ENCODE results near the gene HPSE2.

HPSE2 gene

DNA sequence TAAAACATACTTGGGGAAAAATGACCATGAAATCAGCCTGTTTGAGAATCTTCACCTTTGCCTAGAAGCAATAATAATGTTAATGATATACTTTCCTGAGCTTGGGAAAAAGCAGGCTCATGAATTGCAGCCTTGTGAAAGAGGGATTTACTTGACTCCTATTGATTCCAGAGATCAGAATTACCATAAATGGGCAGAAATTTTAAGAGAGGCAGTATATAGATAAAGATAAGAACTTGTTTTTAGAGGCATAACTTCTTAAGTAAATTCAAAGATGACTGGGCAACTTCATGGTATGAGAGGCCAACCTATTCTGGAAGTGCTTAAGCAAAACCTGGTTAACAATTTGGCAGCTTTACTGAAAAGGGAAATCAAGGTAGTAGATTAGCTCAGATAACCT is 225.4 kb downstream of the HPSE2 start:
- Mint-ChIP-seq H3K27me3 (ENCODE audit: low read depth) (no peaks in the 10 kb centered on the region), H3K27ac (peak overlapping the region in 1 of 3 experiments; percentile 43), H3K4me3 (no peak overlapping the region), H3K4me1 (no peaks in the 10 kb centered on the region), H3K36me3 (ENCODE audit: low read depth) (peaks cover 3% of the 10 kb centered on the region), H3K9me3 (peaks cover 8% of the 10 kb centered on the region)
- TF ChIP-seq, protein P1, sequence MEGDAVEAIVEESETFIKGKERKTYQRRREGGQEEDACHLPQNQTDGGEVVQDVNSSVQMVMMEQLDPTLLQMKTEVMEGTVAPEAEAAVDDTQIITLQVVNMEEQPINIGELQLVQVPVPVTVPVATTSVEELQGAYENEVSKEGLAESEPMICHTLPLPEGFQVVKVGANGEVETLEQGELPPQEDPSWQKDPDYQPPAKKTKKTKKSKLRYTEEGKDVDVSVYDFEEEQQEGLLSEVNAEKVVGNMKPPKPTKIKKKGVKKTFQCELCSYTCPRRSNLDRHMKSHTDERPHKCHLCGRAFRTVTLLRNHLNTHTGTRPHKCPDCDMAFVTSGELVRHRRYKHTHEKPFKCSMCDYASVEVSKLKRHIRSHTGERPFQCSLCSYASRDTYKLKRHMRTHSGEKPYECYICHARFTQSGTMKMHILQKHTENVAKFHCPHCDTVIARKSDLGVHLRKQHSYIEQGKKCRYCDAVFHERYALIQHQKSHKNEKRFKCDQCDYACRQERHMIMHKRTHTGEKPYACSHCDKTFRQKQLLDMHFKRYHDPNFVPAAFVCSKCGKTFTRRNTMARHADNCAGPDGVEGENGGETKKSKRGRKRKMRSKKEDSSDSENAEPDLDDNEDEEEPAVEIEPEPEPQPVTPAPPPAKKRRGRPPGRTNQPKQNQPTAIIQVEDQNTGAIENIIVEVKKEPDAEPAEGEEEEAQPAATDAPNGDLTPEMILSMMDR (IDR thresholded peaks at IDR 0.05; ENCODE audit: unreplicated experiment in 3 of 3), result no peak

DNA sequence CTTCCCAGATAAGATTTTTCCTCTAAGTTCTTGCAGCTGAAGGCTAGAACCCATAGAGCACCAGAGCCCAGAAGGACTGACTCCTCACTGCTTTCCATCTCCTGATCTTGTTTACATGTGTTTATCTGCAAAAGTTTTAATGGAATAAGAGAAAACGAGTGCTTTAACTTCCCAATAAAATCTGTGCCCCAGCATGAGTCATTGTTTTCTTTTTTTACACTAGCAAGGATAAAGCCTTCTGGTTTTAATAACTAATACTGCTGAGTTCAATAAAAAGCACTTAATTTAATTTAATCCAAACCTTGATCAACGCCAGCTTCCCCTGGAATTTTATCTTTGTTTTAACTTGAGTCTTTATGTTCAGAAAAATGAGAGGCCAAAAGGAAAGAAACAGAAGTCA is 227.6 kb downstream of the HPSE2 start:
- TF ChIP-seq, protein P1 (IDR thresholded peaks at IDR 0.05; ENCODE audit: unreplicated experiment in 3 of 3), result no peak
- Mint-ChIP-seq H3K36me3 (ENCODE audit: low read depth) (peaks cover 5% of the 10 kb centered on the region), H3K27me3 (ENCODE audit: low read depth) (no peaks in the 10 kb centered on the region), H3K4me3 (no peak overlapping the region), H3K9me3 (peaks cover 22% of the 10 kb centered on the region), H3K4me1 (no peaks in the 10 kb centered on the region), H3K27ac (no peak overlapping the region)

DNA sequence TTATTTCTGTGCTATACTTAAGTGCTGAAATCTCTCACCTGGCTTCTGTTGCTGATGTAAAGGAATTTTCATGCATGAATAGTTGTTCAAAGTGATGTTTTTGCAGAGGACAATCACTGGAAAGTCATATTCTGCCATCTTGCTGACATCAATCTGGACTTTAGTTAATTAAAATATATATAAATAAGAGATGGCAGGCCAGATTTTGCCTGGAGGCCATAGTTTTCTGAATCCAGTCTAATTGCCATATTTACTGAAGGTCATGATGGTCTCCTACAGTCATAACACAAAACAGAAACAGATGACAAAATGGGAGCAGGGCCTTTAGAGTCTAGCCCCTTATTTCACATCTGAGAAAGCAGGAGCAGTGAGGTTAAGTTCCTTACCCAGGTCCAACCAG is 228.2 kb downstream of the HPSE2 start:
- Mint-ChIP-seq H3K36me3 (ENCODE audit: low read depth) (peaks cover 8% of the 10 kb centered on the region), H3K9me3 (peaks cover 22% of the 10 kb centered on the region), H3K4me3 (no peak overlapping the region), H3K4me1 (no peaks in the 10 kb centered on the region), H3K27me3 (ENCODE audit: low read depth) (no peaks in the 10 kb centered on the region), H3K27ac (no peak overlapping the region)
- TF ChIP-seq, protein P1 (IDR thresholded peaks at IDR 0.05; ENCODE audit: unreplicated experiment in 3 of 3), result no peak

DNA sequence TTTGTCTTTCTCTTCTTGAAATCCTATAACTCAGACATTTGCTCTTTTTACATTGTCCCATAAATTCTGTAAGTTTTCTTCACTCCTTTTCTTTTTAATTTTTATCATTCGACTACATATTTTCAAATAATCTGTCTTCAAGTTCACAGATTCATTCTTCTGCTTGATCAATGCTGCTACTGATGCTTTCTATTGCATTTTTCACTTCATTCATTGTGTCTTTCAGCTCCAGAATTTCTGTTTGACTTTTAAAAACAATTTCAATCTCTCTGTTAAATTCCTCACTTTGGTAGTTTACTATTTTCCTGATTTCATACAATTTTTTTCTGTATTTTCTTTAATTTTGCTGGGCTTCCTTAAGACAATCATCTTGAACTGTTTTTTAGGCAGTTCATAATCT is 230.4 kb downstream of the HPSE2 start:
- Mint-ChIP-seq H3K9me3 (peaks cover 22% of the 10 kb centered on the region), H3K36me3 (ENCODE audit: low read depth) (peaks cover 8% of the 10 kb centered on the region), H3K27me3 (ENCODE audit: low read depth) (no peaks in the 10 kb centered on the region), H3K27ac (no peak overlapping the region), H3K4me3 (no peak overlapping the region), H3K4me1 (no peaks in the 10 kb centered on the region)
- TF ChIP-seq, protein P1 (IDR thresholded peaks at IDR 0.05; ENCODE audit: unreplicated experiment in 3 of 3), result no peak

DNA sequence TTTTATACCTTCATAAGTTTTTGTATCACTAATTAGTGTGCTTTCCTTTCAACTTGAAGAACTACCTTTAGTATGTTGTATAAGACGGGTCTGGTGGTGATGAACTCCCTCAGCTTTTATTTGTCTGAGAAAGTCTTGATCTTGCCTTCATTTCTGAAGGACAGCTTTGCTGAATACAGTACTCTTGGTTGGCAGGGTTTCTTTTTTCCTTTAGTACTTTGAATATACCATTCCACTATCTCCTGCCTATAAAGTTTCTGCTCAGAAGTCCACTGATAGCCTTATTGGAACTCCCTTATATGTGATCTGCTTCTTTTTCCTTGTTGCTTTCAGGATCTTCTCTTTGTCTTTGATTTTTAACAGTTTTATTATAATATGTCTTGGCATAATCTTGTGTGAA is 230.9 kb downstream of the HPSE2 start:
- TF ChIP-seq, protein P1 (IDR thresholded peaks at IDR 0.05; ENCODE audit: unreplicated experiment in 3 of 3), result no peak
- Mint-ChIP-seq H3K9me3 (peaks cover 22% of the 10 kb centered on the region), H3K27ac (no peak overlapping the region), H3K4me1 (no peaks in the 10 kb centered on the region), H3K4me3 (no peak overlapping the region), H3K36me3 (ENCODE audit: low read depth) (peaks cover 8% of the 10 kb centered on the region), H3K27me3 (ENCODE audit: low read depth) (no peaks in the 10 kb centered on the region)

DNA sequence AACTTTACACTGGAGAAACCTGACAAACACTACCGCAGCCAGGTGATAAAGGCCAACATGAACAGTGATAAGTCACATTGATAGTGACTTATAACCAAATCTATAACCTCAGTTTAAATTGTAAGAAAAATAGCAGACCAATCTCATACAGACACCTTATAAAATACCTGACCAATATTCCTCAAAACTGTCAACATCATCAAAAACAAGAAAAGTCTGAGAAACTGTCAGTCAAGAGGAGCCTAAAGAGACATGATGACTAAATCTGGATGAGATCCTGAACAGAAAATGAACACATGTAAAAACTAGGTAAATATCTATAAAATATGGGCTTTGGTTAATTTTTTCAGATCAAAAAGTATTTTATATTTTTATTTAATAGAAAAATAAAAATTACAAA is 233.3 kb downstream of the HPSE2 start:
- peaks cover 22% of the 10 kb centered on the region for H3K9me3 Mint-ChIP-seq
- H3K27me3 Mint-ChIP-seq (ENCODE audit: low read depth), result no peaks in the 10 kb centered on the region
- peaks cover 8% of the 10 kb centered on the region for H3K36me3 Mint-ChIP-seq (ENCODE audit: low read depth)
- H3K27ac Mint-ChIP-seq, result no peak overlapping the region
- H3K4me1 Mint-ChIP-seq, result no peaks in the 10 kb centered on the region
- TF ChIP-seq, protein P1 (IDR thresholded peaks at IDR 0.05; ENCODE audit: unreplicated experiment in 3 of 3), result no peak
- no peak overlapping the region for H3K4me3 Mint-ChIP-seq
